GM21528 (cell line): ENCODE results near the gene ATPAF2.
"Not testable (repeated sequence)": the region's sequence is repeated elsewhere in the genome, so short reads cannot be mapped to it uniquely, and the experiment has no call there.

Experiments
- ATAC-seq: cut with Tn5 transposase; IDR thresholded peaks from one replicate; pipeline ENCODE4 v1.9.1; 2021; ENCODE audit warnings: mild to moderate bottlenecking, moderate library complexity; ENCODE audit not compliant: unreplicated experiment, low FRiP score

ATPAF2 gene

GRCh38 chr17:18014006-18014405, 25.0 kb downstream of the ATPAF2 start:
- no peak for ATAC-seq

GRCh38 chr17:18011286-18011685, 27.7 kb downstream of the ATPAF2 start:
- ATAC-seq = no peak

- ATAC-seq = no peak
These were observed 29.2 kb downstream of the ATPAF2 start for GRCh38 chr17:18009609-18010420.

- ATAC-seq = no peak
These were observed 30.3 kb downstream of the ATPAF2 start for GRCh38 chr17:18008496-18009268.

GRCh38 chr17:18006495-18007239, 32.3 kb downstream of the ATPAF2 start:
- no peak for ATAC-seq

- no peak for ATAC-seq
These were observed 33.5 kb downstream of the ATPAF2 start for GRCh38 chr17:18005496-18005895.

- ATAC-seq = no peak
These were observed 34.1 kb downstream of the ATPAF2 start for GRCh38 chr17:18004884-18005305.

- no peak for ATAC-seq
These were observed 34.6 kb downstream of the ATPAF2 start for GRCh38 chr17:18004345-18004744.

- ATAC-seq = no peak
These were observed 36.8 kb downstream of the ATPAF2 start for GRCh38 chr17:18002171-18002570.

GRCh38 chr17:18000030-18000408, 38.9 kb downstream of the ATPAF2 start:
- no peak for ATAC-seq

GRCh38 chr17:17999364-18000029, 39.5 kb downstream of the ATPAF2 start:
- ATAC-seq = no peak

- ATAC-seq = no peak
These were observed 40.0 kb downstream of the ATPAF2 start for GRCh38 chr17:17998934-17999333.

GRCh38 chr17:17995887-17996286, 43.1 kb downstream of the ATPAF2 start:
- not testable (repeated sequence) for ATAC-seq

- no peak for ATAC-seq
These were observed 44.5 kb downstream of the ATPAF2 start for GRCh38 chr17:17994271-17995069.

- no peak for ATAC-seq
These were observed 45.1 kb downstream of the ATPAF2 start for GRCh38 chr17:17993852-17994251.

GRCh38 chr17:17993366-17993765, 45.6 kb downstream of the ATPAF2 start:
- ATAC-seq = no peak

- ATAC-seq = no peak
These were observed 48.7 kb downstream of the ATPAF2 start for GRCh38 chr17:17990282-17990681.

- no peak for ATAC-seq
These were observed 49.4 kb downstream of the ATPAF2 start for GRCh38 chr17:17989618-17990017.

GRCh38 chr17:17989081-17989480, 49.9 kb downstream of the ATPAF2 start:
- no peak for ATAC-seq
